ENCODE data around the gene SDK1. TPM values are rescaled to one million over a fixed set of nuclear protein-coding genes. Genes with fewer than 3 reads are reported as not detected.

The SDK1 gene
- total and polyA plus RNA-seq, 2 donors (not counting 3 experiments of a cell fraction or from before 2014, with no cell fraction given), result 1.6 to 3.9 TPM

DNA sequence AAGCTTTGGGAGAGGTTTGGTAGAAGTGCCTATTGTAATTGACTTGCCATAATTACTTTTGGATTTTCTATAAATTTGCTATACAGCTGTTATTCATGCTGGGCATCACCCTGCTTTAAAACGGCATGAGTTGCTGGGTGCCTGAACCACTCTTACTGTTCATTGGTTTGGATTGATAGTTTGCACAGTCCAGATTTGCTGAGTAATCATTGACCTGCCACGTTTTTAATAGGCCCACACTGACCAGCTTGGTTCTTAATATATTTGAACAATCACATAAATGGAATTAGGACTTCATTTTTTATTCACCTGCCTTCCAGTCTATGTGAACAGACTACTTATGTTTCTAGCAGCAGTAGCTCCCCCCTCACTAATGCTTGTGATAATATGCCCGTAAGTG is 630.8 kb downstream of the SDK1 start:
- Histone ChIP-seq H3K9ac (replicated peaks; ENCODE audit: extremely low read depth, insufficient read depth, low read length) (no peak overlapping the region), H3K27me3 (ENCODE audit: control insufficient read depth in 2 of 2, insufficient read depth in 2 of 2, low read length in 2 of 2) (no peaks in the 10 kb centered on the region), H4K20me1 (replicated peaks; ENCODE audit: control insufficient read depth, extremely low read depth, insufficient read depth, low read length) (no peaks in the 10 kb centered on the region), H3K4me2 (ENCODE audit: insufficient read depth, low read length) (no peak overlapping the region), H3K9me3 (replicated peaks; ENCODE audit: control insufficient read depth, insufficient read depth, low read length) (no peaks in the 10 kb centered on the region), H3K4me1 (ENCODE audit: control insufficient read depth, extremely low read depth, insufficient read depth, low read length) (no peaks in the 10 kb centered on the region), H3K9me1 (replicated peaks; ENCODE audit: control insufficient read depth, extremely low read depth, insufficient read depth, low read length) (no peaks in the 10 kb centered on the region), H3K27ac (ENCODE audit: insufficient read depth, low read depth, low read length) (no peak overlapping the region), H3K4me3 (replicated peaks in 1 of 3; ENCODE audit: insufficient read depth in 1 of 3, low read depth in 1 of 3, low read length in 3 of 3) (no peak overlapping the region), H3K36me3 (ENCODE audit: control insufficient read depth in 2 of 2, extremely low read depth in 1 of 2, insufficient read depth in 2 of 2, low read length in 2 of 2) (no peaks in the 10 kb centered on the region), H2AFZ (ENCODE audit: low read depth, low read length) (no peak overlapping the region), H3K79me2 (ENCODE audit: control insufficient read depth, insufficient read depth, low read length) (no peaks in the 10 kb centered on the region)
- BruUV-seq (replicated peaks), result no TSS peak
- DNase-seq (ENCODE audit: low read depth, low spot score) (no peak), FAIRE-seq (no peak)
- dilution Hi-C loops (cut with MboI; ENCODE audit: extremely low pct_ligation_motif_present, low sequenced_read_pairs), result no loop called here
- TF ChIP-seq GATA2 (IDR thresholded peaks at IDR 0.05; ENCODE audit: insufficient read depth, insufficient read length, low read depth, low read length) (no peak), POLR2AphosphoS5 (IDR thresholded peaks at IDR 0.05; ENCODE audit: insufficient read depth, low read depth, low read length) (no peak), FOS (IDR thresholded peaks at IDR 0.05; ENCODE audit: borderline replicate concordance, insufficient read depth, low read length) (no peak), MYC (IDR thresholded peaks at IDR 0.05; ENCODE audit: low read depth, low read length) (no peak), EZH2 (IDR thresholded peaks at IDR 0.05; ENCODE audit: borderline replicate concordance, low read depth, low read length, severe bottlenecking) (no peak)
- TF ChIP-seq, protein P1, sequence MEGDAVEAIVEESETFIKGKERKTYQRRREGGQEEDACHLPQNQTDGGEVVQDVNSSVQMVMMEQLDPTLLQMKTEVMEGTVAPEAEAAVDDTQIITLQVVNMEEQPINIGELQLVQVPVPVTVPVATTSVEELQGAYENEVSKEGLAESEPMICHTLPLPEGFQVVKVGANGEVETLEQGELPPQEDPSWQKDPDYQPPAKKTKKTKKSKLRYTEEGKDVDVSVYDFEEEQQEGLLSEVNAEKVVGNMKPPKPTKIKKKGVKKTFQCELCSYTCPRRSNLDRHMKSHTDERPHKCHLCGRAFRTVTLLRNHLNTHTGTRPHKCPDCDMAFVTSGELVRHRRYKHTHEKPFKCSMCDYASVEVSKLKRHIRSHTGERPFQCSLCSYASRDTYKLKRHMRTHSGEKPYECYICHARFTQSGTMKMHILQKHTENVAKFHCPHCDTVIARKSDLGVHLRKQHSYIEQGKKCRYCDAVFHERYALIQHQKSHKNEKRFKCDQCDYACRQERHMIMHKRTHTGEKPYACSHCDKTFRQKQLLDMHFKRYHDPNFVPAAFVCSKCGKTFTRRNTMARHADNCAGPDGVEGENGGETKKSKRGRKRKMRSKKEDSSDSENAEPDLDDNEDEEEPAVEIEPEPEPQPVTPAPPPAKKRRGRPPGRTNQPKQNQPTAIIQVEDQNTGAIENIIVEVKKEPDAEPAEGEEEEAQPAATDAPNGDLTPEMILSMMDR (IDR thresholded peaks at IDR 0.05; ENCODE audit: extremely low read depth in 1 of 2, insufficient read depth in 1 of 2, low read depth in 1 of 2, low read length in 2 of 2), result no peak
- POLR2A ChIA-PET, result no interaction called here
- CTCF ChIA-PET, result interaction anchor here (0.8 to 1.0 kb wide), 2 partner anchors 10 to 28 kb away, joined by 3 read pairs; no protein-coding TSS in a partner anchor
- intact Hi-C loops (cut with micrococcal nuclease), result no loop called here

DNA sequence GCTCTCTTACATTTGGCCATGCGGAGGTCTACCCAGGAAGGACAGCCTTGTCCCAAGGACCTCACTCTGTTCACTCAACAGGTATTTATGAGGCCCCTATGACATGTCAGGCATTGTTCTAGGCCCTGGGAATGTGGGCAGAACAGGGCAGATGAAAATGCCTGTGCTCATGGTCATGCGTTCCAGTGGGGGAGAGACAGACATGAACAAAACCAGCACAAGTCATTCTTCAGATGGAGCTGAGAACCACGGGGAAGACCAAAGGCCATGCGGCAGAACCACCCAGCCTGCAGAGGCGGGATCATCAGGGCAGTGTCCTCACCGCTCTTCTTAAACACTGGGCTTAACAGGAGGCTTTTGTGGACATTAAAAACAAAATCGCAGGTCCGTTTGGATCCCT is 636.1 kb downstream of the SDK1 start:
- no peaks in the 10 kb centered on the region for H3K27me3 ChIP-seq (ENCODE audit: control insufficient read depth in 2 of 2, insufficient read depth in 2 of 2, low read length in 2 of 2)
- CTCF ChIA-PET, result no interaction called here
- FAIRE-seq (no peak), DNase-seq (ENCODE audit: low read depth, low spot score) (no peak)
- POLR2A ChIA-PET, result no interaction called here
- H3K36me3 ChIP-seq (ENCODE audit: control insufficient read depth in 2 of 2, extremely low read depth in 1 of 2, insufficient read depth in 2 of 2, low read length in 2 of 2), result no peaks in the 10 kb centered on the region
- BruUV-seq (replicated peaks), result no TSS peak
- H3K9me3 ChIP-seq (replicated peaks; ENCODE audit: control insufficient read depth, insufficient read depth, low read length), result no peaks in the 10 kb centered on the region
- H3K4me1 ChIP-seq (ENCODE audit: control insufficient read depth, extremely low read depth, insufficient read depth, low read length), result no peaks in the 10 kb centered on the region
- H3K4me3 ChIP-seq (replicated peaks in 1 of 3; ENCODE audit: insufficient read depth in 1 of 3, low read depth in 1 of 3, low read length in 3 of 3), result no peak overlapping the region
- no peak overlapping the region for H3K27ac ChIP-seq (ENCODE audit: insufficient read depth, low read depth, low read length)
- no peak overlapping the region for H3K9ac ChIP-seq (replicated peaks; ENCODE audit: extremely low read depth, insufficient read depth, low read length)
- intact Hi-C loops (cut with micrococcal nuclease) (no loop called here), dilution Hi-C loops (cut with MboI; ENCODE audit: extremely low pct_ligation_motif_present, low sequenced_read_pairs) (no loop called here)
- no peaks in the 10 kb centered on the region for H3K9me1 ChIP-seq (replicated peaks; ENCODE audit: control insufficient read depth, extremely low read depth, insufficient read depth, low read length)
- H4K20me1 ChIP-seq (replicated peaks; ENCODE audit: control insufficient read depth, extremely low read depth, insufficient read depth, low read length), result no peaks in the 10 kb centered on the region
- H3K4me2 ChIP-seq (ENCODE audit: insufficient read depth, low read length), result no peak overlapping the region
- no peak overlapping the region for H2AFZ ChIP-seq (ENCODE audit: low read depth, low read length)
- H3K79me2 ChIP-seq (ENCODE audit: control insufficient read depth, insufficient read depth, low read length), result no peaks in the 10 kb centered on the region
- TF ChIP-seq, protein P1 (IDR thresholded peaks at IDR 0.05; ENCODE audit: extremely low read depth in 1 of 2, insufficient read depth in 1 of 2, low read depth in 1 of 2, low read length in 2 of 2), result no peak
- no peak for TF ChIP-seq JUN (IDR thresholded peaks at IDR 0.05; ENCODE audit: borderline replicate concordance, insufficient read depth, insufficient read length, low read depth)
- TF ChIP-seq GATA2 (IDR thresholded peaks at IDR 0.05; ENCODE audit: insufficient read depth, insufficient read length, low read depth, low read length), result no peak
- no peak for TF ChIP-seq EZH2 (IDR thresholded peaks at IDR 0.05; ENCODE audit: borderline replicate concordance, low read depth, low read length, severe bottlenecking)
- TF ChIP-seq POLR2A (IDR thresholded peaks at IDR 0.05; ENCODE audit: low read depth, low read length), result no peak
- TF ChIP-seq MYC (IDR thresholded peaks at IDR 0.05; ENCODE audit: low read depth, low read length), result no peak
- no peak for TF ChIP-seq POLR2AphosphoS5 (IDR thresholded peaks at IDR 0.05; ENCODE audit: insufficient read depth, low read depth, low read length)
- TF ChIP-seq FOS (IDR thresholded peaks at IDR 0.05; ENCODE audit: borderline replicate concordance, insufficient read depth, low read length), result no peak
- TF ChIP-seq MAX (IDR thresholded peaks at IDR 0.05; ENCODE audit: insufficient read depth, insufficient read length), result no peak

Measured in endothelial cell of umbilical vein (primary cell).